Esophagus squamous epithelium (tissue), 4 donors: ENCODE data around the gene URGCP.

Source experiments
- POLR2A ChIP-seq, 4 donors: fragments of 450-650 bp; IDR thresholded peaks; one replicate each; pipeline ENCODE4 v1.6.1; 2017; ENCODE audit warnings: antibody characterized with exemption in 4 of 4, mild to moderate bottlenecking in 4 of 4, moderate library complexity in 3 of 4
- TF ChIP-seq, protein P1 (sequence below), 6 experiments: fragments of 450-650 bp in 4 of 6; fragments of 200-600 bp in 2 of 6; sonication (generic) in 2 of 6; IDR thresholded peaks; one replicate each; pipeline ENCODE4 v1.5.1; 2016 to 2019; ENCODE audit warnings: antibody characterized with exemption in 6 of 6, mild to moderate bottlenecking in 4 of 6, moderate library complexity in 4 of 6

GRCh38 chr7:43926798-43927123, 20.4 kb upstream of the URGCP start:
- TF ChIP-seq, protein P1, sequence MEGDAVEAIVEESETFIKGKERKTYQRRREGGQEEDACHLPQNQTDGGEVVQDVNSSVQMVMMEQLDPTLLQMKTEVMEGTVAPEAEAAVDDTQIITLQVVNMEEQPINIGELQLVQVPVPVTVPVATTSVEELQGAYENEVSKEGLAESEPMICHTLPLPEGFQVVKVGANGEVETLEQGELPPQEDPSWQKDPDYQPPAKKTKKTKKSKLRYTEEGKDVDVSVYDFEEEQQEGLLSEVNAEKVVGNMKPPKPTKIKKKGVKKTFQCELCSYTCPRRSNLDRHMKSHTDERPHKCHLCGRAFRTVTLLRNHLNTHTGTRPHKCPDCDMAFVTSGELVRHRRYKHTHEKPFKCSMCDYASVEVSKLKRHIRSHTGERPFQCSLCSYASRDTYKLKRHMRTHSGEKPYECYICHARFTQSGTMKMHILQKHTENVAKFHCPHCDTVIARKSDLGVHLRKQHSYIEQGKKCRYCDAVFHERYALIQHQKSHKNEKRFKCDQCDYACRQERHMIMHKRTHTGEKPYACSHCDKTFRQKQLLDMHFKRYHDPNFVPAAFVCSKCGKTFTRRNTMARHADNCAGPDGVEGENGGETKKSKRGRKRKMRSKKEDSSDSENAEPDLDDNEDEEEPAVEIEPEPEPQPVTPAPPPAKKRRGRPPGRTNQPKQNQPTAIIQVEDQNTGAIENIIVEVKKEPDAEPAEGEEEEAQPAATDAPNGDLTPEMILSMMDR (IDR thresholded peaks at IDR 0.05): no peak
- no peak for TF ChIP-seq POLR2A (IDR thresholded peaks at IDR 0.05)
